GM10248 (cell line): ENCODE data around the gene SPATS2L.

ENCODE experiments used
- CTCF ChIA-PET: fragments of 300-600 bp; sonication (Branson Sonifier 250); formaldehyde crosslinking; extraction: SDS; loops from one replicate; lab custom pipeline; 2021; ENCODE audit warnings: antibody characterized with exemption; lab: Yijun Ruan, JAX
- POLR2A ChIA-PET: fragments of 350-650 bp; sonication (Branson Sonifier 250); formaldehyde crosslinking; extraction: SDS; loops from one replicate; lab custom pipeline; 2020; ENCODE audit warnings: antibody characterized with exemption; lab: Yijun Ruan, JAX
- DNase-seq: peaks from one replicate; pipeline ENCODE4 v3.0.0; 2012; ENCODE audit errors: extremely low spot score
- TF ChIP-seq, protein P1 (sequence below): IDR thresholded peaks from 2 replicates; pipeline ENCODE4 v1.5.1; 2012; ENCODE audit warnings: mild to moderate bottlenecking, low read depth; ENCODE audit errors: extremely low read depth, missing control alignments, control extremely low read depth

The SPATS2L gene

DNA sequence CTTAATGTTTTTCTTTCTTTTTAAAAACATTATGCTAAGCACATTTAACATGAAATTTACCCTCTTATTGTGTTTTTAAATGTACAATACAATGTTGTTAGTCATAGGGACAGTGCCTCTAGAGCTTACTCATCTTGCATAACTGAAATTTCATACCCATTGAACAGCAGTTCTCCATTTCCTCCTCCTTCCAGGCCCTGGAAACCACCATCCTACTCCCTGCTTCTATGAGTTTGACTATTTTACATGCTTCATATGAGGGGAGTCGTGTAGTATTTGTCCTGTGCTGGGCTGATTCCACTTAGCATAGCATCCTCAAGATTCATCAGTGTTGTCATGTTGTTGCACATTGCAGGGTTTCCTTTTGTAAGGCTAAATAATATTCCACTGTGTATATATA lies 92.6 kb downstream of the SPATS2L start:
- TF ChIP-seq, protein P1, sequence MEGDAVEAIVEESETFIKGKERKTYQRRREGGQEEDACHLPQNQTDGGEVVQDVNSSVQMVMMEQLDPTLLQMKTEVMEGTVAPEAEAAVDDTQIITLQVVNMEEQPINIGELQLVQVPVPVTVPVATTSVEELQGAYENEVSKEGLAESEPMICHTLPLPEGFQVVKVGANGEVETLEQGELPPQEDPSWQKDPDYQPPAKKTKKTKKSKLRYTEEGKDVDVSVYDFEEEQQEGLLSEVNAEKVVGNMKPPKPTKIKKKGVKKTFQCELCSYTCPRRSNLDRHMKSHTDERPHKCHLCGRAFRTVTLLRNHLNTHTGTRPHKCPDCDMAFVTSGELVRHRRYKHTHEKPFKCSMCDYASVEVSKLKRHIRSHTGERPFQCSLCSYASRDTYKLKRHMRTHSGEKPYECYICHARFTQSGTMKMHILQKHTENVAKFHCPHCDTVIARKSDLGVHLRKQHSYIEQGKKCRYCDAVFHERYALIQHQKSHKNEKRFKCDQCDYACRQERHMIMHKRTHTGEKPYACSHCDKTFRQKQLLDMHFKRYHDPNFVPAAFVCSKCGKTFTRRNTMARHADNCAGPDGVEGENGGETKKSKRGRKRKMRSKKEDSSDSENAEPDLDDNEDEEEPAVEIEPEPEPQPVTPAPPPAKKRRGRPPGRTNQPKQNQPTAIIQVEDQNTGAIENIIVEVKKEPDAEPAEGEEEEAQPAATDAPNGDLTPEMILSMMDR = no peak
- ChIA-PET POLR2A (no interaction called here), CTCF (no interaction called here)
- DNase-seq = no peak

DNA sequence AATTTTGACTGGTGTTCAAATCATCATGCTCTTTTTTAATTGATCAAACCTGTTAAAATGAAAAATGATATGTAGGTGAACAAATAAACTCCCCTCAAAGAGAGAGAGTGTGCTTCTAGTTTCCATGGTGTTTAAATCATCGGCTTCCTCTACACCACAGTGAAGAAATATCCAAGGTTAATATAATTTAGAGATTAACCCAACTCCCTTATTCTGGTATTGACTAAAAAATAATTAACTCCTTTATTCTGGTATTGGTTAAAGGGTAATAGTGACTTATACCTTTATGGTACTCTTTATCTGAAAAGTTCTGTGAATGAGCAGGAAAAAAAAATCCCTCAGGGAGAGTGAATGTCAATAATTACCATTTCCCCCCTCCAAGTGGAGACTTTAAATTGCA lies 93.1 kb downstream of the SPATS2L start:
- DNase-seq = no peak
- ChIA-PET POLR2A (no interaction called here), CTCF (no interaction called here)
- TF ChIP-seq, protein P1 = no peak

DNA sequence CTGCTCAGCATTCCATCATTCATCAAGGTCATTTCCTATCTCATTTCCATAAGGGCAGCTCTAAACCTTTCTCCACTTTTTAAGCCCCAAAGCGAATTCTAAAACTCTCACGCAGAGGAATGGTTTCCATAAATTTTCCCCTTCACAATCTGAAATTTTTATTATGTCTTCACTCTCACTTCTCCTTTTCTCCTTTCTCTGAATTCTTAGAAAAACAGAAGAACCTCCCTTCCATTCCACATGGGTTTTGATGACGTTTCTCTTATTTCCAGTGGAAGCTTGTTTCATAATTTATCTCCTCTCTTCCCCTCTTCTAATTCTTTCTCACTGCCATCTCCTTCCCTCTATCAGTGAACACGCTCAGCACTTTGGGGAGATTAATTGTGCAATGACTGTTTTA lies 97.3 kb downstream of the SPATS2L start:
- TF ChIP-seq, protein P1 = no peak
- ChIA-PET CTCF (interaction anchor here (0.9 to 1.0 kb wide), 2 partner anchors 22 to 51 kb away, joined by 3 read pairs; no protein-coding TSS in a partner anchor), POLR2A (no interaction called here)
- no peak for DNase-seq

DNA sequence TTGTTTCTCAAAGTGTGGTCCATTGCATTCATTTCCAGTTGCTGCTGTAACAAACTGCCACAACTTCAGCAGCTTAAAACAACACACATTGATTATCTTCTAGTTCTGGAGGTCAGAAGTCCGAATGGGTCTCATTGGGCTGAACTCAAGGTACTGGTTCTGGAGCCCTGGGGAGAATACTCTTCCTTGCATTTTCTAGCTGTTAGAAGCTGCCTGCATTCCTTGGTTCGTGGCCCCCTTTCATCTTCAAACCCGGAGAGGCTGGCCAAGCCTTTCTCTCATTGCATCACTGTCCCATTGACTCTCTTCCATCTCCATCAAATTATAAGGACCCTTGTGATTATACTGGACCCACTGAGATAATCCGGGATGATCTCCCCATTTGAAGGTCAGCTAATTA lies 98.1 kb downstream of the SPATS2L start:
- TF ChIP-seq, protein P1 = no peak
- ChIA-PET POLR2A (no interaction called here), CTCF (interaction anchor here (0.9 to 1.6 kb wide), 4 partner anchors 10 to 50 kb away, joined by 3 to 4 read pairs (median 3); no protein-coding TSS in a partner anchor)
- DNase-seq = no peak

DNA sequence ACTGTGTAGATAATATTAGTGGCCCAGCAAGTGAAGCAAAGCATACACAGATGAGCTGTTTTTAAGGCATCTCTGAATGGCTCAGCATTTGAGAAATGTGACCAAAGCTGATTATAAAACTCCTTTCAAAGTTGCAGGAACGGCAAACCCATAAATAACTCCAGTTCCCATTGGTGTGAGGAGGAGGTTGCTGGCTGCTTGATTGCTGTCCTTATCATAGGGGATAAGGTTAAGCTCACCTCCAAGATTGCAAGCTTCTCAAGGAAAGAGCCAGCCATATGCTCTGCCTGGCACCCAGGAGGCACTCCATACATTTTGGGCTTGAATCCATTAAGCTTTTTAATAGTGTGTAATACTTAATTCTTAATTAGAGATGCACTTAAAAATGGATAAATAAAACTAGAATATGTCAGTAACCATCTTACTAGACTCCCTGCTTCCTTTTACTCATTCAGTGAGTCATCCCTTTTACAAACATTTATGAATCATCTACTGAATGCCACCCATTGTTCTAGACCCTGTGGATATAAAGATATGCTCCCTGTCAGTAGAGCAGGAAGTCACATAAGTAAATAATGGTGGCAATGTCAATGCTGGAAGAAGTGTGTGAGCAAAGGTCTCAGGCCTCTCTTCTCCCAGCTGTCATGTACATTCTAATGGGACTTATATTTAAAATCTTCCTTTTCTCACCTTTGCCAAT lies 99.3 kb downstream of the SPATS2L start:
- POLR2A ChIA-PET = no interaction called here
- TF ChIP-seq, protein P1 = no peak
- no peak for DNase-seq
- CTCF ChIA-PET = interaction anchor here (0.7 to 1.7 kb wide), 7 partner anchors 9 to 48 kb away, joined by 3 to 7 read pairs (median 3); no protein-coding TSS in a partner anchor

DNA sequence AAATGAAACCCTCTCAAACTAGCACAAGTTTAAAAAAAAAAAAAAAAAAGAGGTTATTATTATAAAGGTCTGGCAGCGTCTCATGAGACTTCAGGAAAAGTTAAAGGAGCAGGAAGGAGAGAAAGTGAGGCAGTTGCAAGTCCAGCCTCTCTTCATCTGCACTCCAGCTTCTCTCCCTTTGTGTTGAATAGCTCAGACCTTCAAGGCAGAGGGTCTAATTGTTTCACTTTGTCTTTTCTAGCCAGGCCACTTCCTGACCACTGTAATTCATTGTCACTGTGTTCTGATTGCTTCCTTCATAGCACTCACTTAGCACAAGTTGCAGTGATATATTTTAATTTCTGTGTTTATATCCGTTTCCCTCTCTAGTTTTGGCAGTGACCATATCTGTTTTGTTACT lies 99.9 kb downstream of the SPATS2L start:
- no peak for DNase-seq
- POLR2A ChIA-PET = no interaction called here
- TF ChIP-seq, protein P1 = no peak
- CTCF ChIA-PET = interaction anchor here (1.2 to 3.3 kb wide), 6 partner anchors 8 to 181 kb away, joined by 3 to 12 read pairs (median 4); no protein-coding TSS in a partner anchor
